ENCODE results near the gene KNG1. TPM values are rescaled to one million over a fixed set of nuclear protein-coding genes. Genes with fewer than 3 reads are reported as not detected.
"Not testable (repeated sequence)": the region's sequence is repeated elsewhere in the genome, so short reads cannot be mapped to it uniquely, and the experiment has no call there.

Gene KNG1
- total and polyA plus RNA-seq, 8 donors, result 0.26 to 1.2 (median 0.49) TPM; not detected in 2

DNA sequence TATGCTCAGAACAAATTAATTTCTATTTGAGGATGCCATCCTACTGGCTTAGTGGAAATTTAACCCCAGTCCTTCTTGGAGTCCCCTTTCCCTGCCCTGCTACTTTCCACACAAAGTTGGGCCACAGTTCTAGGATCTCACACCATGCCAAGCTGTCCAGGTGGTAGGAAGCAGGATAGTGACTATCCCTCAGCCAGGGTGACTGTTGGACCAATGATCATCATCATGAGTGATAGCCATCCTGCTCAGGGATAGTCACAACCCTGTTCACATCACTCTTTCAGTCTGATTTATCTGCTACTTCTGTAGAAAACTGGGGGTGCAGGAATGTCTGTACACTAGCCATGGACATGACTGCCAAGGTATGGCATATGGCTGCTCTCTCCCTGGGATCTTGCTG is 38.6 kb upstream of the KNG1 start:
- DNase-seq, result no peak
- no peak overlapping the region for H3K4me3 ChIP-seq
- no peaks in the 10 kb centered on the region for H3K4me1 ChIP-seq
- no peaks in the 10 kb centered on the region for H3K36me3 ChIP-seq
- intact Hi-C loops (cut with DNase I), result no loop called here
- TF ChIP-seq, protein P1, sequence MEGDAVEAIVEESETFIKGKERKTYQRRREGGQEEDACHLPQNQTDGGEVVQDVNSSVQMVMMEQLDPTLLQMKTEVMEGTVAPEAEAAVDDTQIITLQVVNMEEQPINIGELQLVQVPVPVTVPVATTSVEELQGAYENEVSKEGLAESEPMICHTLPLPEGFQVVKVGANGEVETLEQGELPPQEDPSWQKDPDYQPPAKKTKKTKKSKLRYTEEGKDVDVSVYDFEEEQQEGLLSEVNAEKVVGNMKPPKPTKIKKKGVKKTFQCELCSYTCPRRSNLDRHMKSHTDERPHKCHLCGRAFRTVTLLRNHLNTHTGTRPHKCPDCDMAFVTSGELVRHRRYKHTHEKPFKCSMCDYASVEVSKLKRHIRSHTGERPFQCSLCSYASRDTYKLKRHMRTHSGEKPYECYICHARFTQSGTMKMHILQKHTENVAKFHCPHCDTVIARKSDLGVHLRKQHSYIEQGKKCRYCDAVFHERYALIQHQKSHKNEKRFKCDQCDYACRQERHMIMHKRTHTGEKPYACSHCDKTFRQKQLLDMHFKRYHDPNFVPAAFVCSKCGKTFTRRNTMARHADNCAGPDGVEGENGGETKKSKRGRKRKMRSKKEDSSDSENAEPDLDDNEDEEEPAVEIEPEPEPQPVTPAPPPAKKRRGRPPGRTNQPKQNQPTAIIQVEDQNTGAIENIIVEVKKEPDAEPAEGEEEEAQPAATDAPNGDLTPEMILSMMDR (IDR thresholded peaks at IDR 0.05), result no peak
- no peak overlapping the region for H3K27ac ChIP-seq
- peaks cover 0 to 51% of the 10 kb centered on the region in 2 donors for H3K27me3 ChIP-seq
- no peaks in the 10 kb centered on the region for H3K9me3 ChIP-seq
- ATAC-seq, result no peak

DNA sequence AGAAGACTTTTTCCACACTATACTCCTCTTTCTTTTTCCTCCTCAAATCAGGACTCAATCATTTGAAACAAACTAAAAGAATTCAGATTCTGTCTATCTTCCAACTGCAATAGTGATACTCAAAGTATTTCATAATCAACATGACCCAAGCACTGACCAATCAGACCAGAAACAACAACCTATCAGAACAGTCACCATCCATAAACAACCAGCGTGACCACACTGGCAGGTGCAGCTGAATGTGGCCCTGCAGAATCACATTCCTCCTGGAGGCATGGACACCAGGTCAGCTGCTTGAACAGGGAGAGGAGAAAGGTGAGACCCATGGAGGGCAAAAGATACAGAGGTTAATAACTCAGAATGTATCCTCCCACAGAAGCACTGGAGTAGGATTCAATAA is 38.0 kb upstream of the KNG1 start:
- TF ChIP-seq, protein P1 (IDR thresholded peaks at IDR 0.05), result no peak
- no peak for ATAC-seq
- Histone ChIP-seq H3K27ac (no peak overlapping the region), H3K36me3 (no peaks in the 10 kb centered on the region), H3K4me3 (no peak overlapping the region), H3K27me3 (peaks cover 0 to 48% of the 10 kb centered on the region in 2 donors), H3K9me3 (no peaks in the 10 kb centered on the region), H3K4me1 (no peaks in the 10 kb centered on the region)
- intact Hi-C loops (cut with DNase I), result no loop called here
- DNase-seq, result no peak

DNA sequence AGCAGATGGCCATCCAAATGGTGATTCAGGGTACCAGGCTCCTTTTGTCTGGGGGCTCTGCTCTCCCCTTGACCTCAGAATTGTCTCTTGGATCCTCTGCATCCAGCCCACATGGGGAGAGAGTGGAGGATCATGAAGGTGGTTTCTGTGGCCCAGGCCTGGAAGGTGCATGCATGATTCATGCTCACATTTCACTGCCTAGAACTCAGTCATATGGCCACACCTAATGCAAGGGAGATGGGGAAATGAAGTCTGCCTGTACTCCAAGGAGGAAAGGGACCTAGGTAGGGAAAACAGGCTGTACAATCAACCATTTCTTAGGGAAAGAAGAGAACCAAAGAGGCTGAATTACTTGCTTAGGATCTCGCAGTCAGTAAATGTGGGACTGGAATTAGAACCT is 36.3 kb upstream of the KNG1 start:
- Histone ChIP-seq H3K4me3 (no peak overlapping the region), H3K9me3 (peaks cover 0 to 2% of the 10 kb centered on the region in 2 donors), H3K27ac (no peak overlapping the region), H3K4me1 (no peaks in the 10 kb centered on the region), H3K27me3 (peaks cover 0 to 46% of the 10 kb centered on the region in 2 donors), H3K36me3 (no peaks in the 10 kb centered on the region)
- TF ChIP-seq, protein P1 (IDR thresholded peaks at IDR 0.05), result no peak
- intact Hi-C loops (cut with DNase I), result no loop called here
- ATAC-seq (no peak), DNase-seq (no peak)

DNA sequence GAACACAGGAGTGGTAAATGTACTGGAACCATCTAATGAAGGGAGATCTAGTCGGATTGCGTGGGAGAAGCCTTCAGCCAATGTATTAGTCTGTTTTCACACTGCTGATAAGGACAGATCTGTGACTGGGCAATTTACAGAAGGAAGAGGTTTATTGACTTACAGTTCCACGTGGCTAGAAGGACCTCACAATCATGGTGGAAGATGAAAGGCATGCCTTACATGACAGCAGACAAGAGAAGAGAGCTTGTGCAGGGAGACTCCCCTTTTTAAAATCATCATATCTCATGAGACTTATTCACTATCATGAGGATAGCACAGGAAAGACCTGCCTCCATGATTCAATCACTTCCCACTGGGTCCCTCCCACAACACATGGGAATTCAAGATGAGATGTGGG is 34.3 kb upstream of the KNG1 start:
- ATAC-seq (no peak), DNase-seq (no peak)
- Histone ChIP-seq H3K27ac (no peak overlapping the region), H3K36me3 (no peaks in the 10 kb centered on the region), H3K4me3 (no peak overlapping the region), H3K4me1 (no peaks in the 10 kb centered on the region), H3K27me3 (peaks cover 0 to 33% of the 10 kb centered on the region in 2 donors), H3K9me3 (peaks cover 0 to 2% of the 10 kb centered on the region in 2 donors)
- TF ChIP-seq, protein P1 (IDR thresholded peaks at IDR 0.05), result no peak
- intact Hi-C loops (cut with DNase I), result no loop called here

DNA sequence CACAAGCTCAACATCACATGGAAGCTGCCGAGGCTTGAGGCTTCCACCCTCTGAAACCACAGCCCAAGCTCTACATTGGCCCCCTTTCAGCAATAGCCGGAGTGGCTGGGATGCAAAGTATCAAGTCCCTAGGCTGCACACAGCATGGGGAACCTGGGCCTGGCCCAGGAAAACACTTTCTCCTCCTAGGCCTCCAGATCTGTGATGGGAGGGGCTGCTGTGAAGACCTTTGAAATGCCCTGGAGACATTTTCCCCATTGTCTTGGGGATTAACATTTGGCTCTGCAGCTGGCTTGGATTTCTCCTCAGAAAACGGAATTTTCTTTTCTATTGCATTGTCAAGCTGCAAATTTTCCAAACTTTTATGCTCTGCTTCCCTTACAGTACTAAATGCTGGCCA is 33.2 kb upstream of the KNG1 start:
- TF ChIP-seq, protein P1 (IDR thresholded peaks at IDR 0.05), result no peak
- intact Hi-C loops (cut with DNase I), result no loop called here
- Histone ChIP-seq H3K9me3 (peaks cover 0 to 2% of the 10 kb centered on the region in 2 donors), H3K4me1 (no peaks in the 10 kb centered on the region), H3K36me3 (no peaks in the 10 kb centered on the region), H3K27me3 (peaks cover 0 to 25% of the 10 kb centered on the region in 2 donors), H3K27ac (no peak overlapping the region), H3K4me3 (no peak overlapping the region)
- DNase-seq (no peak), ATAC-seq (no peak)

DNA sequence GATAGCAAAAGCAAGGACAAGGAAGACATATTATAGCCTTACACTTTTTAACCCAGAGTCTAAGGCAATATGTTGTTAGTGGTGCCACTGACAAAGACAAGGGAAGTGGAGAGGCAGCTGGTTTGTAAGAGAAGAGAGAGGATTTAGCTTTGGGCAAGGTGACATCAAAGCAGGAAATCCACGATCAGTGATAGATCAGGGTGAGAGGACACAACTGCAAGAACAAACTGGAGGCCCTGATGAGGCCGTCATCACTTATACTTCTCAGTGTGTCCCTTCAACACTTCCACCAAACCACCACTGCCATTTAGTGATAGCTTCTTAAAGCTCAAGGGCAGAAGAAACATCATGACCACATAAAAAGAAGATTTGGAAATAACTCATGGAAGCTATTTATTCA is 30.7 kb upstream of the KNG1 start:
- H3K4me1 ChIP-seq; intact Hi-C loops (cut with DNase I); H3K9me3 ChIP-seq; DNase-seq; H3K27ac ChIP-seq; H3K4me3 ChIP-seq; H3K36me3 ChIP-seq; ATAC-seq: not testable (repeated sequence)
- peaks cover 0 to 14% of the 10 kb centered on the region in 2 donors for H3K27me3 ChIP-seq
